GM18511 (cell line): Measurements from ENCODE around the gene ALDH1L2.
"Not testable (repeated sequence)": the region's sequence is repeated elsewhere in the genome, so short reads cannot be mapped to it uniquely, and the experiment has no call there.

ENCODE experiments used
- ATAC-seq: cut with Tn5 transposase; IDR thresholded peaks from one replicate; pipeline ENCODE4 v1.9.1; 2021; ENCODE audit warnings: mild to moderate bottlenecking, moderate library complexity; ENCODE audit not compliant: unreplicated experiment

ALDH1L2 gene

GRCh38 chr12:104990950-104991349, 93.3 kb downstream of the ALDH1L2 start:
- ATAC-seq = no peak

GRCh38 chr12:104986022-104986941, 98.0 kb downstream of the ALDH1L2 start, which contains the start of gene NOPCHAP1:
TSS of gene NOPCHAP1 (plus strand) at chr12:104986316. CDS start at chr12:104986353, 37 bp downstream.
- peak; percentile 98 for ATAC-seq

- ATAC-seq = no peak
Observed at GRCh38 chr12:104985206-104985605, 99.1 kb downstream of the ALDH1L2 start.

GRCh38 chr12:104977688-104978087, 106.6 kb downstream of the ALDH1L2 start:
- ATAC-seq = not testable (repeated sequence)

GRCh38 chr12:104976703-104977102, 107.6 kb downstream of the ALDH1L2 start:
- no peak for ATAC-seq

- ATAC-seq = no peak
Observed at GRCh38 chr12:104975587-104976343, 108.5 kb downstream of the ALDH1L2 start.

- peak; percentile 99 for ATAC-seq
Observed at GRCh38 chr12:104974626-104975290, 109.5 kb downstream of the ALDH1L2 start.

- ATAC-seq = no peak
Observed at GRCh38 chr12:104973250-104973649, 111.0 kb downstream of the ALDH1L2 start.

GRCh38 chr12:104971306-104971705, 113.0 kb downstream of the ALDH1L2 start:
- no peak for ATAC-seq
